Upper lobe of right lung (tissue), 1 donor: ENCODE measurements around the gene AIMP1. TPM values are rescaled to one million over a fixed set of nuclear protein-coding genes. Genes with fewer than 3 reads are reported as not detected.
A peak's percentile ranks its signal among the peaks of the same experiment; 100 is the strongest.

Experiments used
- ATAC-seq: fragments of 200-7000 bp; cut with Tn5 transposase; one replicate; pipeline ENCODE4 v1.9.1; 2020; ENCODE audit warnings: mild to moderate bottlenecking, moderate library complexity
- DNase-seq: peaks from one replicate; pipeline ENCODE4 v3.0.0-alpha.2; 2020
- H3K27ac ChIP-seq: fragments of 200-600 bp; one replicate; pipeline ENCODE4 v1.8.0; 2022
- H3K27me3 ChIP-seq: fragments of 200-600 bp; one replicate; pipeline ENCODE4 v1.8.0; 2022; ENCODE audit warnings: mild to moderate bottlenecking
- H3K36me3 ChIP-seq: fragments of 200-600 bp; one replicate; pipeline ENCODE4 v1.8.0; 2022
- H3K4me1 ChIP-seq: fragments of 200-600 bp; one replicate; pipeline ENCODE4 v1.8.0; 2022
- H3K4me3 ChIP-seq: fragments of 200-600 bp; one replicate; pipeline ENCODE4 v1.8.0; 2022; ENCODE audit warnings: mild to moderate bottlenecking
- H3K9me3 ChIP-seq: fragments of 200-600 bp; one replicate; pipeline ENCODE4 v1.8.0; 2022
- intact Hi-C: fragments of 100-400 bp; cut with DNase I; formaldehyde crosslinking; loops from one replicate; pipeline ENCODE4 v1.11.0; 2022
- long read RNA-seq: library from polyadenylated mRNA; unstranded; transcript quantifications from one replicate; pipeline ENCODE4 v2.0.0, GENCODE V29; 2021
- total RNA-seq: library from RNA; stranded (reverse); fragmentation: NEBNext Ultra II Directional; extraction: Animal tissue kit (Norgen Biotek cat#: 25700); gene quantifications from one replicate; pipeline ENCODE4 v1.2.1, GENCODE V29; 2021
- TF ChIP-seq, protein P1 (sequence below): fragments of 200-600 bp; IDR thresholded peaks from one replicate; pipeline ENCODE4 v1.8.0; 2022; ENCODE audit warnings: antibody characterized with exemption
- donor health status: DM: no; HTN: yes; CAD: no; lungs with severe emphysema.

AIMP1 gene
- 42.9 TPM for total RNA-seq
- long read RNA-seq, transcript AIMP1-202 (7 exons, 2,586 nt) = major isoform, 44 of 58 reads
- long read RNA-seq, partial matches to known transcripts = 7 of 58 reads
- long read RNA-seq, other reads (novel, unspliced or antisense) = 6 of 58 reads

DNA sequence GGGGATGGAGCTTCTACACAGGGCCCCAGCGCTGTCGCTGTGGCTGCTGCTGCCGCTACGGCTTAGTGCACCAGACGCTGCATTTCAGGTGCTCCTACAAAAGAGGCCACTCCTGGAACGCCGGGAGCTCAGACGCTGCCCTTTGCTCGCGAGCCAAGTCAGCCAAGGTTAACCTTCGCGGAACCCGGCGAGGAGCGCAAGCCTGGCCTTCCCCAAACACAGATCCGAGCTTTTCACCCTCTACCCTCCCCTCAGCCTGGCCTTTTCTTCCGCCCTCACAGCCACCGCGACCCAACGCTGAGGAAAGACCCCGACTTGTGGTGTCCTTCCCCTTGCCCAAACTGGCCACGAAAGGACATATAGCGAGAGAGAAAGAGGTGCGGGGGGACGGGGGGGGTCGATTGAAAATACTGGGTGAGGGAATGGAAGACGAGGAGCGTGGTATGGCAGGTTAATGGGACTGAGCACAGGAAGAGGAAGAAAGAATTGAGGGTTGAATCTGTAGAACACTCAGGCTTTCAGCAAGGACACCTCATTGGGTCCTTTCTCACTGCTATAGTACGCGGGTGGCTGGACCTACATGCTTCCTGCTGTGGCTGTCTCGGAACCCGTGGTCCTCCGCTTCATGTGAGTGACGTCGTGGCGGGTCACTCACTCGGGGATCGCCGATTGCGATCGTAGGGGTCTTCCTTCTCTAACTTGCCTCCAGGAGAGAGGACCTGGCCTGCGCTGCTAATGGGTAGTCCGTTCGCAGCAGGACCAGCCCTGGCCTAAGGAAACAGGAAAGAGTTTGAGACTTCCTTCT, at the start of gene AIMP1, which contains the start of gene TBCK:
Gene AIMP1 (plus strand): TSS at position 583 of the 805 bp plus-strand sequence. CDS start 8,460 bp downstream, outside the sequence.
Gene TBCK (minus strand): TSS at position 242 of the 805 bp plus-strand sequence. CDS start 7,249 bp downstream, outside the sequence.
- intact Hi-C loops = no loop called here
- Histone ChIP-seq H3K36me3 (no peaks in the 10 kb centered on the region), H3K27me3 (no peaks in the 10 kb centered on the region), H3K4me3 (peak within 1 kb of the TSS; percentile 74), H3K9me3 (no peaks in the 10 kb centered on the region), H3K4me1 (peaks cover 20% of the 10 kb centered on the region), H3K27ac (peak within 1 kb of the TSS; percentile 92)
- TF ChIP-seq, protein P1, sequence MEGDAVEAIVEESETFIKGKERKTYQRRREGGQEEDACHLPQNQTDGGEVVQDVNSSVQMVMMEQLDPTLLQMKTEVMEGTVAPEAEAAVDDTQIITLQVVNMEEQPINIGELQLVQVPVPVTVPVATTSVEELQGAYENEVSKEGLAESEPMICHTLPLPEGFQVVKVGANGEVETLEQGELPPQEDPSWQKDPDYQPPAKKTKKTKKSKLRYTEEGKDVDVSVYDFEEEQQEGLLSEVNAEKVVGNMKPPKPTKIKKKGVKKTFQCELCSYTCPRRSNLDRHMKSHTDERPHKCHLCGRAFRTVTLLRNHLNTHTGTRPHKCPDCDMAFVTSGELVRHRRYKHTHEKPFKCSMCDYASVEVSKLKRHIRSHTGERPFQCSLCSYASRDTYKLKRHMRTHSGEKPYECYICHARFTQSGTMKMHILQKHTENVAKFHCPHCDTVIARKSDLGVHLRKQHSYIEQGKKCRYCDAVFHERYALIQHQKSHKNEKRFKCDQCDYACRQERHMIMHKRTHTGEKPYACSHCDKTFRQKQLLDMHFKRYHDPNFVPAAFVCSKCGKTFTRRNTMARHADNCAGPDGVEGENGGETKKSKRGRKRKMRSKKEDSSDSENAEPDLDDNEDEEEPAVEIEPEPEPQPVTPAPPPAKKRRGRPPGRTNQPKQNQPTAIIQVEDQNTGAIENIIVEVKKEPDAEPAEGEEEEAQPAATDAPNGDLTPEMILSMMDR = no peak
- ATAC-seq (peak; percentile 98), DNase-seq (peak; percentile 93)

DNA sequence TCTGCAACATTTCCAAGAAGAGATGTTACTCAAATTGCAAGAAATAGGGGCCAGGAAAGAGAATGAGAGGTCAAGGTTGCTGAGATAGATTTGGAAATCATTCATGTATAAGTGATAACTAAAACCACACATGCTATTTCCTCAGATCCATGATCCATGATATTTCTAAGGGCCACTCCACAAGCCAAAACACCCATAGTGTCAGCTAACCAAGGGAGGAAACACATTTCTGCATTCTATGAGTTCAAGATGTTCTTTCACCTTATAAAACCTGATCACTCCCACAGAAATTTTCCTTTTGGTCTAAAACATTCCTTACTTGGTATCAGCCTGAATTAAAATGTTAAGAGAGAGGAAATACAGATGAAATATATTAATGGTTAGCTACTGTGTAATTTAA, 47.6 kb upstream of the AIMP1 start:
- no peaks in the 10 kb centered on the region for H3K27me3 ChIP-seq
- no peak overlapping the region for H3K4me3 ChIP-seq
- DNase-seq = no peak
- no peaks in the 10 kb centered on the region for H3K9me3 ChIP-seq
- no peaks in the 10 kb centered on the region for H3K36me3 ChIP-seq
- no peak for ATAC-seq
- intact Hi-C loops = no loop called here
- peaks cover 4% of the 10 kb centered on the region for H3K4me1 ChIP-seq
- no peak overlapping the region for H3K27ac ChIP-seq
- TF ChIP-seq, protein P1 = no peak

DNA sequence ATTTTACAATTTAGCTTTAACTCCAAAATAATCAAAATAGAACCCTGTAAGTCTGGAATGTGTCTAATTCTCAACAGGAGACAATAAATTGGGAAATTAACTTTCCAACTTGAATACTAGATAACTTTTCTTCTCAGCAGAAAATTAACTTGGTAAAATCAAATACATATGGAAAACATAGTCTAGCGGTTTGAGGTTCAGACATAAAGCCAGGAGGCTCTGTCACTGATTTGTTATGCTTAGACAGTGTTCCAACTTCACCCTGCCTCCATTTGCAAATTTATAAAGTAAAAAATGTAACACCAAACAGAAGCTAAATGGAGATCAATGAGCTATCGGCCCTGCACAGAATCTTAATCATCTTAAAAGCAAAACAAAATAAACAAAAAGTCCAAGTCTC, 46.6 kb upstream of the AIMP1 start:
- Histone ChIP-seq H3K4me3 (no peak overlapping the region), H3K4me1 (peaks cover 4% of the 10 kb centered on the region), H3K27ac (no peak overlapping the region), H3K36me3 (no peaks in the 10 kb centered on the region), H3K9me3 (no peaks in the 10 kb centered on the region), H3K27me3 (no peaks in the 10 kb centered on the region)
- no peak for DNase-seq
- ATAC-seq = no peak
- TF ChIP-seq, protein P1 = no peak
- intact Hi-C loops = no loop called here

DNA sequence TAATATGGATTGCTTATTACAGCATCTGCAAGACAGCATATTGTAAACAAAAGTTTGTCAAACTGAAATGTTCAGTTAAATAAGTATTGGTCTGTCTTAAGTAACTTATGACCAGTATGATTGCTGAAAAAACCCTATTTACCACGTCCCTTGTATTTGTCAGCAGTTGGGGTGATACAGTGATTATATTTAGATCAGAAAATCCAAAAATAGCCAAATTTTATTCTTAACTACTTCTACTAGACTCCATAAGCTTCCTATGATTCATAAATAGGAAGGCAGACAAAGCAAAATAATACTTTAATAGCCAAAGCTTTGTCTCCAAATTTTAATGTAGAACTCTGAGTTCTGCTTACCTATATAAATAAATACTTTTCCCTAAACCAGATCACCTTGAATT, 45.6 kb upstream of the AIMP1 start:
- Histone ChIP-seq H3K4me3 (no peak overlapping the region), H3K27ac (no peak overlapping the region), H3K27me3 (no peaks in the 10 kb centered on the region), H3K4me1 (peaks cover 4% of the 10 kb centered on the region), H3K9me3 (no peaks in the 10 kb centered on the region), H3K36me3 (no peaks in the 10 kb centered on the region)
- DNase-seq (no peak), ATAC-seq (no peak)
- intact Hi-C loops = no loop called here
- TF ChIP-seq, protein P1 = no peak

DNA sequence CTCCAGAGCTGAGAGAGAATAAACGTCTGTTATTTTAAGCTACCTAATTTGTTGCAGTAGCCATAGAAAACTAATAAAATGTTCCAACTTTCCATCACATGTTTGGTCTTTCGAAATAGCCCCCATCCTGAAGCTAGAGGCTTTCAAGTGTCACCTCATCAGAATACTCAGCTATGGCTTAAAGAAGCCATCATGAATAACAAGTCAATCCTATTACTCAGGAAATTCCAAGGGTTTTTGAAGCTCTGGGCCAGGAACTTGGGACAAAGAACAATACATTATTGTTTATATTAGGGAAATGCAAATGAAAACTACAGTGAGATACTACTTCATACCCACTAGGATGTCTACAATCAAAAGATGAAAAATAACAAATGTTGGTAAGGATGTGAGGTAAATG, 42.5 kb upstream of the AIMP1 start:
- no peaks in the 10 kb centered on the region for H3K9me3 ChIP-seq

More for the DNA sequence above, 42.5 kb upstream of the AIMP1 start:
- ATAC-seq (no peak), DNase-seq (no peak)
- Histone ChIP-seq H3K4me3 (no peak overlapping the region), H3K27me3 (no peaks in the 10 kb centered on the region), H3K27ac (no peak overlapping the region), H3K4me1 (peaks cover 2% of the 10 kb centered on the region), H3K36me3 (no peaks in the 10 kb centered on the region)
- TF ChIP-seq, protein P1 = no peak
- intact Hi-C loops = no loop called here
